Endodermal cell (in vitro differentiated cells): ENCODE measurements around the gene ATG101. TPM values are rescaled to one million over a fixed set of nuclear protein-coding genes. Genes with fewer than 3 reads are reported as not detected.
A peak's percentile ranks its signal among the peaks of the same experiment; 100 is the strongest.

Experiments used
- DNase-seq: peaks from one replicate; pipeline ENCODE4 v3.0.0-alpha.2; 2017
- H3K27ac ChIP-seq: 2 replicates; pipeline ENCODE4 v1.5.1; 2013; ENCODE audit warnings: mild to moderate bottlenecking, low read depth, low read length, moderate library complexity
- H3K27me3 ChIP-seq: 2 replicates; pipeline ENCODE4 v1.6.1; 2013; ENCODE audit warnings: mild to moderate bottlenecking, low read length, moderate library complexity; ENCODE audit not compliant: insufficient read depth, control insufficient read depth, poor library complexity, severe bottlenecking
- H3K36me3 ChIP-seq: 2 replicates; pipeline ENCODE4 v1.7.0; 2013; ENCODE audit warnings: mild to moderate bottlenecking, low read length, moderate library complexity; ENCODE audit not compliant: control insufficient read depth, insufficient read depth
- H3K4me1 ChIP-seq: one replicate; pipeline ENCODE4 v1.7.0; 2013; ENCODE audit warnings: low read length; ENCODE audit not compliant: control insufficient read depth, insufficient read depth
- H3K4me3 ChIP-seq: 2 replicates; pipeline ENCODE4 v1.5.1; 2013; ENCODE audit warnings: mild to moderate bottlenecking, low read length, moderate library complexity
- H3K9ac ChIP-seq: 2 replicates; pipeline ENCODE4 v1.6.1; 2013; ENCODE audit warnings: mild to moderate bottlenecking, low read length, moderate library complexity; ENCODE audit not compliant: poor library complexity, severe bottlenecking; ENCODE audit errors: extremely low read depth
- H3K9me3 ChIP-seq: 2 replicates; pipeline ENCODE4 v1.6.1; 2013; ENCODE audit warnings: mild to moderate bottlenecking, low read length, moderate library complexity; ENCODE audit not compliant: control insufficient read depth
- H3K27ac Mint-ChIP-seq: 2 replicates; pipeline ENCODE4 v1.8.0; 2020; ENCODE audit warnings: mixed read lengths
- H3K27me3 Mint-ChIP-seq: 2 replicates; pipeline ENCODE4 v1.8.0; 2021; ENCODE audit warnings: mild to moderate bottlenecking, mixed read lengths; ENCODE audit not compliant: insufficient read depth
- H3K36me3 Mint-ChIP-seq: 2 replicates; pipeline ENCODE4 v1.8.0; 2020; ENCODE audit warnings: low read depth, mixed read lengths
- H3K4me1 Mint-ChIP-seq: 2 replicates; pipeline ENCODE4 v1.8.0; 2020; ENCODE audit warnings: mixed read lengths
- H3K4me3 Mint-ChIP-seq: 2 replicates; pipeline ENCODE4 v1.8.0; 2020; ENCODE audit warnings: mild to moderate bottlenecking, moderate library complexity, mixed read lengths
- H3K9me3 Mint-ChIP-seq: 2 replicates; pipeline ENCODE4 v1.8.0; 2020; ENCODE audit warnings: mild to moderate bottlenecking, mixed read lengths
- WGBS, 2 experiments: methylation state at CpG; one replicate each; pipeline versions ENCODE4 v1.1.5 to v1.1.7; 2013; ENCODE audit warnings: missing lambda C conversion rate in 2 of 2, mixed read lengths in 1 of 2; ENCODE audit not compliant: insufficient coverage in 1 of 2, insufficient read length in 1 of 2; 5-methylcytosine and 5-hydroxymethylcytosine counted together
- total RNA-seq, 2 donors: library from RNA; stranded (reverse); fragmentation: NEBNext Ultra II Directional in 1 of 2; extraction: Animal tissue kit (Norgen Biotek cat#: 25700) in 1 of 2; gene quantifications; 2 replicates in 1 of 2; 3 replicates in 1 of 2; pipeline ENCODE4 v1.2.1, GENCODE V29; 2021
- TF ChIP-seq, protein P1 (sequence below): fragments of 200-600 bp; sonication (generic); conservative IDR thresholded peaks from 2 replicates; pipeline ENCODE4 v1.5.0; 2021; ENCODE audit warnings: antibody characterized with exemption, mild to moderate bottlenecking

ATG101 gene
- total RNA-seq, 2 donors from 2014 or later, result 32.1 TPM

DNA sequence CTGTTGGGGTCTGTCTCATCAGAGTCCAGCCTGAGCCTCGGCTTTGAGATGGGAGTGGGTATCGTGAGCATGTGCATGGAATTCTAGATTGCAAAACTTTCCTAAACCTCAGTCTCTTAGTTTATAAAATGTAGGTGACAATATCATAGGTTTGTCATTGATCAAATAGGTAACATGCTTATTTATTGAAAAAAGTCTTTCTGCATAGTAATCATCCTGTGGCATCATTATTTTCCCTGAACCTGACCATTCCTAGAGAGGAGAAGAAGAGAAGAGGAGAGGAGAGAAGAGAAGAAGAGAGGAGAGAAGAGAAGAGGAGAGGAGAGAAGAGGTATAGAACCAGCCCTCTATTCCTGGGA is 13.8 kb downstream of the ATG101 start:
- peaks cover 4% of the 10 kb centered on the region for H3K27me3 Mint-ChIP-seq
- no peak for DNase-seq
- Histone ChIP-seq H3K9me3 (no peaks in the 10 kb centered on the region), H3K36me3 (peaks cover 6% of the 10 kb centered on the region), H3K9ac (no peak overlapping the region), H3K4me3 (no peak overlapping the region), H3K27me3 (no peaks in the 10 kb centered on the region), H3K4me1 (no peaks in the 10 kb centered on the region), H3K27ac (no peak overlapping the region)
- TF ChIP-seq, protein P1, sequence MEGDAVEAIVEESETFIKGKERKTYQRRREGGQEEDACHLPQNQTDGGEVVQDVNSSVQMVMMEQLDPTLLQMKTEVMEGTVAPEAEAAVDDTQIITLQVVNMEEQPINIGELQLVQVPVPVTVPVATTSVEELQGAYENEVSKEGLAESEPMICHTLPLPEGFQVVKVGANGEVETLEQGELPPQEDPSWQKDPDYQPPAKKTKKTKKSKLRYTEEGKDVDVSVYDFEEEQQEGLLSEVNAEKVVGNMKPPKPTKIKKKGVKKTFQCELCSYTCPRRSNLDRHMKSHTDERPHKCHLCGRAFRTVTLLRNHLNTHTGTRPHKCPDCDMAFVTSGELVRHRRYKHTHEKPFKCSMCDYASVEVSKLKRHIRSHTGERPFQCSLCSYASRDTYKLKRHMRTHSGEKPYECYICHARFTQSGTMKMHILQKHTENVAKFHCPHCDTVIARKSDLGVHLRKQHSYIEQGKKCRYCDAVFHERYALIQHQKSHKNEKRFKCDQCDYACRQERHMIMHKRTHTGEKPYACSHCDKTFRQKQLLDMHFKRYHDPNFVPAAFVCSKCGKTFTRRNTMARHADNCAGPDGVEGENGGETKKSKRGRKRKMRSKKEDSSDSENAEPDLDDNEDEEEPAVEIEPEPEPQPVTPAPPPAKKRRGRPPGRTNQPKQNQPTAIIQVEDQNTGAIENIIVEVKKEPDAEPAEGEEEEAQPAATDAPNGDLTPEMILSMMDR, result no peak
- H3K9me3 Mint-ChIP-seq, result no peaks in the 10 kb centered on the region
- no peak overlapping the region for H3K4me3 Mint-ChIP-seq
- H3K27ac Mint-ChIP-seq, result no peak overlapping the region
- H3K36me3 Mint-ChIP-seq, result no peaks in the 10 kb centered on the region
- H3K4me1 Mint-ChIP-seq, result peaks cover 13% of the 10 kb centered on the region
- WGBS, 2 experiments, result 50 to 60% methylated on average over 2 of the region's 2 CpGs

DNA sequence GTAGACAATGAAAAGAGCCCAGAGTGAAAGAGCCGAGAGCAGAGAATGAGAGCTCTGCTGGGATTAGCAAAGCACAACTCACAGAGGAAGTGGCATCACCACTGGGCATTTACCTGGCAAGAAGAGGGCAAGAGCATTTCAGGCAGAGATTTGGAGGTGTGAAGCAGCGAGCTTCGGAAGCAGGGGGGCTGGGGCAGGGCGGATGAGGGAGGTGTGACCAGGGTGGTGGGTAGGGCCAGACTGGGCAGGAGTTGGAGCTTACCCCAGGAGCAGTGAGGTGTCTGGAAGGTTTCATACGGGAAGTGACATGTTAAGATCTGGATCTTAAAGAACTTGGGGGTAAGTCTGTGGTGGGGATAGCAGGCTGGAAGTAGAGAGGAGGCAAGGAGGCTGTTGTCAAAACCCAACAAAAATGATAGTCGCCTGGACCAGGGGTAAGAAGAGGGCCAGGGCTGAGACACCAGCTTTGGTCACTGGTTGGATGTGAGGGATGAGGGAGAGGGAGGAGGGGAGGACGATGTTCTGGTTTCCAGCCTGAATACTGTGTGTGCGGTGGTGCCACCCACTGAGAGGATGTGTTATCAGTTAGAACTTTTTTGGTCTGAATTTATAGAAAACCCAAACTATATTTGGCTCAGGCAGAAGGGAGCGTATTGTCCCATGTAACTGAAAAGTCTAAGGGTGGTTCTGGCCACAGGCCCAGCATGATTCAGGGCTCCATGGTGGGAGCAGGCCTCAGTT is 14.9 kb downstream of the ATG101 start:
- H3K36me3 ChIP-seq, result no peaks in the 10 kb centered on the region
- WGBS, 2 experiments, result 86% methylated on average over 8 to 9 of the region's 9 CpGs
- H3K36me3 Mint-ChIP-seq, result no peaks in the 10 kb centered on the region
- H3K9me3 ChIP-seq, result no peaks in the 10 kb centered on the region
- TF ChIP-seq, protein P1, result no peak
- no peak overlapping the region for H3K4me3 Mint-ChIP-seq
- H3K27me3 ChIP-seq, result no peaks in the 10 kb centered on the region
- H3K4me1 Mint-ChIP-seq, result peaks cover 13% of the 10 kb centered on the region
- peaks cover 6% of the 10 kb centered on the region for H3K27me3 Mint-ChIP-seq
- H3K27ac Mint-ChIP-seq, result no peak overlapping the region
- no peak overlapping the region for H3K27ac ChIP-seq
- peak; percentile 41 for DNase-seq
- no peaks in the 10 kb centered on the region for H3K4me1 ChIP-seq
- no peaks in the 10 kb centered on the region for H3K9me3 Mint-ChIP-seq
- no peak overlapping the region for H3K9ac ChIP-seq
- no peak overlapping the region for H3K4me3 ChIP-seq

- no peaks in the 10 kb centered on the region for H3K36me3 Mint-ChIP-seq
- Histone ChIP-seq H3K4me1 (no peaks in the 10 kb centered on the region), H3K4me3 (no peak overlapping the region), H3K27me3 (no peaks in the 10 kb centered on the region), H3K9me3 (no peaks in the 10 kb centered on the region), H3K36me3 (no peaks in the 10 kb centered on the region), H3K9ac (no peak overlapping the region), H3K27ac (no peak overlapping the region)
- TF ChIP-seq, protein P1, result no peak
- WGBS, 2 experiments, result 85 to 88% methylated on average over 5 to 6 of the region's 6 CpGs
- peaks cover 6% of the 10 kb centered on the region for H3K27me3 Mint-ChIP-seq
- no peak for DNase-seq
- no peak overlapping the region for H3K27ac Mint-ChIP-seq
- H3K9me3 Mint-ChIP-seq, result no peaks in the 10 kb centered on the region
- H3K4me1 Mint-ChIP-seq, result peaks cover 13% of the 10 kb centered on the region
- H3K4me3 Mint-ChIP-seq, result no peak overlapping the region
These were observed 16.0 kb downstream of the ATG101 start for GRCh38 chr12:52085682-52086180.
